Breast epithelium (tissue), 4 donors: ENCODE measurements around the gene SDK1. TPM values are rescaled to one million over a fixed set of nuclear protein-coding genes. Genes with fewer than 3 reads are reported as not detected.

Experiments
- DNase-seq, 2 donors: peaks; one replicate each; pipeline ENCODE4 v3.0.0-alpha.2; 2019; ENCODE audit warnings: low spot score in 2 of 2
- H3K27ac ChIP-seq, 2 donors: fragments of 200-600 bp; sonication (generic) in 1 of 2; one replicate each; pipeline ENCODE4 v1.5.1; 2016 to 2019; ENCODE audit warnings: mild to moderate bottlenecking in 1 of 2
- H3K27me3 ChIP-seq, 2 donors: fragments of 200-600 bp; sonication (generic) in 1 of 2; one replicate each; pipeline versions ENCODE4 v1.5.1 to v1.6.0; 2017 to 2019; ENCODE audit warnings: control low read depth in 1 of 2, mild to moderate bottlenecking in 1 of 2
- H3K36me3 ChIP-seq: fragments of 200-600 bp; one replicate; pipeline ENCODE4 v1.5.1; 2019
- H3K4me1 ChIP-seq, 2 donors: fragments of 200-600 bp; sonication (generic); one replicate each; pipeline ENCODE4 v1.5.1; 2016 to 2019; ENCODE audit warnings: control low read depth in 1 of 2
- H3K4me3 ChIP-seq, 3 donors: fragments of 200-600 bp; sonication (generic); 1 replicate in 2 of 3; 2 replicates in 1 of 3; pipeline ENCODE4 v1.5.1; 2016 to 2019; ENCODE audit warnings: mild to moderate bottlenecking in 3 of 3, moderate library complexity in 2 of 3
- H3K9me3 ChIP-seq, 2 donors: fragments of 200-600 bp; sonication (generic) in 1 of 2; one replicate each; pipeline ENCODE4 v1.5.1; 2016 to 2019; ENCODE audit warnings: control low read depth in 1 of 2
- CTCF ChIP-seq, 3 donors: fragments of 450-650 bp; IDR thresholded peaks; one replicate each; pipeline ENCODE4 v1.5.1; 2016 to 2017; ENCODE audit warnings: antibody characterized with exemption in 3 of 3, mild to moderate bottlenecking in 3 of 3, moderate library complexity in 3 of 3
- POLR2A ChIP-seq: fragments of 450-650 bp; IDR thresholded peaks from one replicate; pipeline ENCODE4 v1.6.1; 2016; ENCODE audit warnings: antibody characterized with exemption, mild to moderate bottlenecking, moderate library complexity
- POLR2AphosphoS5 ChIP-seq, 3 donors: sonication (generic); formaldehyde crosslinking; IDR thresholded peaks; one replicate each; pipeline ENCODE4 v1.6.1; 2017; ENCODE audit warnings: antibody characterized with exemption in 3 of 3
- intact Hi-C: fragments of 100-400 bp; cut with DNase I; formaldehyde crosslinking; loops from one replicate; pipeline ENCODE4 v1.15.1; 2023; ENCODE audit warnings: low total_unique reads
- total RNA-seq, 3 donors: library from RNA; depleted of rRNA; stranded (reverse); fragments of >200 nt; gene quantifications; one replicate each; pipeline ENCODE4 v1.1.0, GENCODE V29; 2016

SDK1 gene
- total RNA-seq, 3 donors from 2014 or later: 3.7 to 18.2 (median 6.6) TPM

- Histone ChIP-seq H3K9me3 (no peaks in the 10 kb centered on the region), H3K27ac (no peak overlapping the region), H3K4me1 (no peaks in the 10 kb centered on the region), H3K4me3 (no peak overlapping the region), H3K36me3 (no peaks in the 10 kb centered on the region), H3K27me3 (no peaks in the 10 kb centered on the region)
- DNase-seq: no peak
- intact Hi-C loops: no loop called here
- TF ChIP-seq POLR2A: no peak
- TF ChIP-seq POLR2AphosphoS5 (IDR thresholded peaks at IDR 0.05): no peak
- TF ChIP-seq CTCF (IDR thresholded peaks at IDR 0.05): no peak
Observed at GRCh38 chr7:3309140-3309539, 8.1 kb downstream of the SDK1 start.

- H3K27me3 ChIP-seq: no peaks in the 10 kb centered on the region
- TF ChIP-seq POLR2AphosphoS5 (IDR thresholded peaks at IDR 0.05): no peak
- no peak for TF ChIP-seq POLR2A
- TF ChIP-seq CTCF (IDR thresholded peaks at IDR 0.05): no peak
- no peaks in the 10 kb centered on the region for H3K36me3 ChIP-seq
- intact Hi-C loops: no loop called here
- H3K4me3 ChIP-seq: no peak overlapping the region
- no peaks in the 10 kb centered on the region for H3K4me1 ChIP-seq
- no peak for DNase-seq
- H3K27ac ChIP-seq: no peak overlapping the region
- no peaks in the 10 kb centered on the region for H3K9me3 ChIP-seq
Observed at GRCh38 chr7:3309956-3310355, 8.9 kb downstream of the SDK1 start.

- H3K27me3 ChIP-seq: no peaks in the 10 kb centered on the region
- intact Hi-C loops: no loop called here
- TF ChIP-seq POLR2AphosphoS5 (IDR thresholded peaks at IDR 0.05) (no peak), CTCF (IDR thresholded peaks at IDR 0.05) (no peak), POLR2A (no peak)
- no peak for DNase-seq
- H3K4me1 ChIP-seq: no peaks in the 10 kb centered on the region
- no peak overlapping the region for H3K4me3 ChIP-seq
- H3K27ac ChIP-seq: no peak overlapping the region
- H3K9me3 ChIP-seq: no peaks in the 10 kb centered on the region
- H3K36me3 ChIP-seq: no peaks in the 10 kb centered on the region
Observed at GRCh38 chr7:3310884-3311283, 9.8 kb downstream of the SDK1 start.

DNA sequence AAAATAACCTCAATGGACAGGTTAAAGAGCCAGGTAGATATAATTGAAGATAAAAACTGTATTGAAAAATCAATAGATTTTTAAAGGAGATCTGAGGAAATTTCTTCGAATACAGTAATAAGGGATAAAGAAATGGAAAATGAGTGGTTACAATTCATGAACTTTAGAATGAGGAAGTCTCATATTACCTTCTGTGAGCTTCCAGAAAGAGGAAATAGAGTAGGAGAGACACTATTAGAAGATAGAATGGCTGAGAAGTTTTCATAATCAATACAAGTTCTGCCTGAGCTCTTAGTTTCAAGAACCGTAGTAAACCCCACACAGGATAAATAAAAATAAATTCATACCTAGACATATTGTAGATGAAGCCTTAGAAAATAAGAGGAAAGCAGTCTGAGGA, 11.5 kb downstream of the SDK1 start:
- no peaks in the 10 kb centered on the region for H3K4me1 ChIP-seq
- no peak for DNase-seq
- no peak overlapping the region for H3K27ac ChIP-seq
- H3K4me3 ChIP-seq: no peak overlapping the region
- H3K9me3 ChIP-seq: no peaks in the 10 kb centered on the region
- intact Hi-C loops: no loop called here
- H3K36me3 ChIP-seq: no peaks in the 10 kb centered on the region
- TF ChIP-seq POLR2A (no peak), CTCF (IDR thresholded peaks at IDR 0.05) (no peak), POLR2AphosphoS5 (IDR thresholded peaks at IDR 0.05) (no peak)
- no peaks in the 10 kb centered on the region for H3K27me3 ChIP-seq

DNA sequence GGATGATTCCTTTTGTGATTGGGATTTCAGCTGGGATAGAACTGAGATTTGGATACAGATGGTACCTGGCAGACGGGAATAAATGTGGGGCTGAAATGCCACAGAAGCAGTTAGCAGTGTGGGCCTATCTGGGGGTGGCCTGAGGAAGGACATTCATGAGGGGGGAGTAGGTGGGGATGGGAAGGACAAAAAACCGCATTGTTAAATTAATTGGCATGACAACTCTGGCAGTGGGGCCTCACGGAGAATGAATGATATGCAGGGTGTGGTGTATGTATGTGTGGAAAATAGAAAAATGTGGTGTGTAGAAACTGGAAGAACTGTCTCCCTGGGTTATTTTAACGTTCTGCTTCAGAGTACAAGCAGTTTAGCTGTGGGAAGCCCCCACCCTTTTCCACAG, 17.8 kb downstream of the SDK1 start:
- Histone ChIP-seq H3K9me3 (no peaks in the 10 kb centered on the region), H3K27ac (no peak overlapping the region), H3K27me3 (no peaks in the 10 kb centered on the region), H3K4me1 (no peaks in the 10 kb centered on the region), H3K4me3 (no peak overlapping the region), H3K36me3 (no peaks in the 10 kb centered on the region)
- intact Hi-C loops: no loop called here
- TF ChIP-seq CTCF (IDR thresholded peaks at IDR 0.05) (no peak), POLR2A (no peak), POLR2AphosphoS5 (IDR thresholded peaks at IDR 0.05) (no peak)
- DNase-seq: no peak
